NCI-H446 treated with DMSO at 0.1 percent for 48 hours (cell line): ENCODE results near the gene VPS13D.

ENCODE experiments used
- DNase-seq: peaks from one replicate; lab custom pipeline; 2025; lab: John Stamatoyannopoulos, UW

The VPS13D gene

DNA sequence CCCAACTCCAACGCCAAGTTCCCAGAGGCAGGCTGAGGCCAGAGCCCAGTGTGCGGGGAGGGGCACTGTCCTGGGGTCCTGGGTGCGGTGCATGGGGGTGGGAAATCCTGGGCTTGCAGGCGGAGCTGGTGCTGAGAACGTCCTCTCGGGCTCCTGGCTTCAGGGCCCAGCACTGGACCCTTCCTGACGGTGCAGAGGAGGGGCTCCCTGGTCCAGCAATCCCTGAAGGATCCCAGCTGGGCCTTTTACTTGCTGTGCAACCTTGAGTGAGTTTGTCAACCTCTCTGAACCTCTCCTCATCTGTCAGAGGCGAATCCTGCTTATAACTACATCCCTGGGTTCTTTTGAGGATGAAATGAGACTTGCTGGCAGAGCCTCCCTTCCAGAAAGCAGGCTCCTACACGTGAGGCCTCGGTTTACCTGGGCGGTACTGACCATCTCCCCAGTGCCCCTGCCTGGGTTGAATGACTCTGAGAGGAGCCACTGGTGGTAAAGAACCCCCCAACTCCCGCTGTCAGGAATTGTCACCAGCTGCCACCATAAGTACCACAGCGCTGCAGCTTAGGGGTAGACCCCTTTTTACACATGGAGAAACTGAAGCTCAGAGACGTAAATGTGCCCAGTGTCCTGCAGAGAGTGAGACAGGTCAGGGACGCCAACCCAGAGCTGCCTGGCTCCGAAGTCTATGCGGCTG is 310.9 kb downstream of the VPS13D start:
- no peak for DNase-seq

GRCh38 chr1:12541274-12542137 is 311.7 kb downstream of the VPS13D start:
- DNase-seq: no peak

- no peak for DNase-seq
Observed at GRCh38 chr1:12542138-12542465, 312.3 kb downstream of the VPS13D start.

DNA sequence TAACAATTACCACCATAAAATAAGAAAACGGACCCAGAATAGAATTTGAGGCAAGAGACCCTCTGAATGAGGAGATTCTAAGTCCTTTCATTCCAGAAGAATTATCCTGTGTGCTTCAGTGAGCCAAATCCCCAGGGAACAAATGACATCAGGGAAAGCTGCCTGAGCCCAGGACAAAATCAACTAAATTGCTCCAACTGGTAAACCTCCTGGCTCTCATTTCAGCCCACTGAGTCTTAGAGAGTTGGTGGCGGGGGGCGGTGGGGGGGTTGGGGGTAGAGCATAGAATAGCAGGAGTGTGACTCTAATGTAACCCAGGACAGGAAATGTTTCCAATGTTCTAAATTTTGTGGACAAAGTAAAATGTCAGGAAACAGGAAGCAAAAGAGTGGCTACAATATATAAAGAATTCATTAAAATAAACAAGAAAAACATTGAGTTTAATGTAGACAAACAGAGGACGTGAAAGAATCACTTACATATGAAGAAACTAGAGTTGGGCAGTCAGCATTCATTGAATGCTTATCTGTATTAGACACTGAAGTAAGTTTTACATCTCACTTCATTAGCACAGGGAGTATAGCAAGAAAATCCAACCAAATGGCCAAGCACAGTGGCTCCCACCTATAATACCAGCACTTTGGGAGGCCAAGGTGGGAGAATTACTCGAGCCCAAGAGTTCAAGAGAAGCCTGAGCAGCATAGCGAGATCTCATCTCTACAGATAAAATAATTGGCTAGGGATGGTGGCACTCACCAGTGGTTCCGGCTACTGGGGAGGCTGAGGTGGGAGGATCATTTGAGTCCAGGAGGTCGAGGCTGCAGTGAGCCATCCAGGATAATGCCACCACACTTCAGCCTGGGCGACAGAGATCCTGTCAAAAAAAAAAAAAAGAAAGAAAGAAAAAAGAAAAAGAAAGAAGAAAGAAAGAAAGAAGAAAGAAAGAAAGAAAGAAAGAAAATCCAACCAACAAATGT is 313.1 kb downstream of the VPS13D start:
- no peak for DNase-seq

- no peak for DNase-seq
Observed at GRCh38 chr1:12543740-12544154, 313.9 kb downstream of the VPS13D start.

- no peak for DNase-seq
Observed at GRCh38 chr1:12544357-12544756, 314.5 kb downstream of the VPS13D start.

- no peak for DNase-seq
Observed at GRCh38 chr1:12544992-12545391, 315.2 kb downstream of the VPS13D start.

DNA sequence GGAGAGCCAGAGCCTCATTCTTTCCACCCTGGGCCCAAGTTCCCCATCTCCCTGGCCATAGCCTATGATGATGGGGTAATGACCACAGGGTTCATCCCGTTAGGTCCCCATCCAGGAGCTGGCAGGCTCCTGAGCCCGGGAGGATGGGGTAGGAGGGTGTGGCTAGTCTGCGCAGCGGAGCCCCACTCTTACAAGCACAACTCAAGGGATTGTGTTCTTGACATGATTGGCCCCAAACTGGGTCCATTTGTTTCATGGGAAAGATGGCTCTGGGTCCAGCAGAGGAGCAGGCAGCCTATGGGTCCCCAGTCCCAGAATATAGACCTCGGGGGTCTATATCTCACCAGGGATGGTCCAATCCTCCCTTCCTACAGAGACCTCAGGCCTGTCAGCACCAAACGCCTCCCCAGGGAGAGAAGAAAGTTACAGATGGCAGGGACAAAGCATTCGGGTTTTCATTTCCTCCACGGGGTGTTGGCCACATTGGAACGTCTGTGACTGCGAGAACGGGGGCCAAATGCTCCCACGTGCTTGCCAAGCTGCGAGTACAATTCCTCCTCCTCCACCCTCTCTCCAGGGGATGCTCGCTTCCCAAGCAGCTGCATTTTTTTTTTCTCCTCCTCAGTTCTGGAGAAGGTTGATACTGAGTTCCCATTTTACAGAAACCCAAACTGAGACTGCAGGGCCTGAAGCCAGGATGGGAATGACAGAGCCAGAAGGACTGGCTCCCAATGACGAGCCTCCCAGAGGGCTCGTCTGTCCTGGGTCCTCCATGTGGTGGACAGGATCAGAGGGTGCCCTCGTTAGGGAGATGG is 317.1 kb downstream of the VPS13D start:
- no peak for DNase-seq

GRCh38 chr1:12547586-12548225 is 317.9 kb downstream of the VPS13D start:
- DNase-seq: no peak

DNA sequence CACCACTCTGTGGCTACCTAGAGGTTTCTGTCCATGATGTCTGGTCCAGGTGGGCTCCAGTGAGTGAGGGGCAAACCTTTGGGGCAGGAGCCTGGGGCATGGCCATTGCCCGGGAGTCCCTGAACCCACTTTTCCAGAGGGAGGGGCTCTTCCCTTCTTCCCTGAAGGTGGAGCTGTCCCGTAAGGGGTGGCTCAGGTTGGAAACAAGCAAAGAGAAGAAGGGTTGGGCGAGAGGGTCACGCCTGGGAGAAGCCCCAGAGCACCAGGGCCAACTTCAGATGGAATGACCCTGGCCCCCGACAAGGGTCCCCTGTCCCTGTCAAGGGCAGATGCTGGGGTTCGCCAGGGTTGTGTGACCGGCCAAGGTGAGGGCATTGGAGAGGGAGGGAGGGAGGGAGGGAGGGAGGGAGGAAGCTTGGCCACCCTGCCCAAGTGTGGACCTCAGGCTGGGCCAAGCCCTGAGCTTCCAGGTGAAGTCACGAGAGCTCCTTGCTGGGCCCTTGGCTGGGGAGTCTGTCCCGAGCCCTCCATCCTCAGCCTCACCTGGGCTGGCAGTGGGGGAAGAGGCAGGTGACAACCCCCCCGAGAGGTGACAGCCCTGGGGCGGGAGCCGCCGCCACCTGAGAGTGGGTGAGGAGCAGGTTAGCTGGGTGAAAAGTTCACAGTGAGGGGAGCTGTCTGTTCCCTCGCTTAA is 318.6 kb downstream of the VPS13D start:
- DNase-seq: no peak

- no peak for DNase-seq
Observed at GRCh38 chr1:12548973-12549459, 319.2 kb downstream of the VPS13D start.

DNA sequence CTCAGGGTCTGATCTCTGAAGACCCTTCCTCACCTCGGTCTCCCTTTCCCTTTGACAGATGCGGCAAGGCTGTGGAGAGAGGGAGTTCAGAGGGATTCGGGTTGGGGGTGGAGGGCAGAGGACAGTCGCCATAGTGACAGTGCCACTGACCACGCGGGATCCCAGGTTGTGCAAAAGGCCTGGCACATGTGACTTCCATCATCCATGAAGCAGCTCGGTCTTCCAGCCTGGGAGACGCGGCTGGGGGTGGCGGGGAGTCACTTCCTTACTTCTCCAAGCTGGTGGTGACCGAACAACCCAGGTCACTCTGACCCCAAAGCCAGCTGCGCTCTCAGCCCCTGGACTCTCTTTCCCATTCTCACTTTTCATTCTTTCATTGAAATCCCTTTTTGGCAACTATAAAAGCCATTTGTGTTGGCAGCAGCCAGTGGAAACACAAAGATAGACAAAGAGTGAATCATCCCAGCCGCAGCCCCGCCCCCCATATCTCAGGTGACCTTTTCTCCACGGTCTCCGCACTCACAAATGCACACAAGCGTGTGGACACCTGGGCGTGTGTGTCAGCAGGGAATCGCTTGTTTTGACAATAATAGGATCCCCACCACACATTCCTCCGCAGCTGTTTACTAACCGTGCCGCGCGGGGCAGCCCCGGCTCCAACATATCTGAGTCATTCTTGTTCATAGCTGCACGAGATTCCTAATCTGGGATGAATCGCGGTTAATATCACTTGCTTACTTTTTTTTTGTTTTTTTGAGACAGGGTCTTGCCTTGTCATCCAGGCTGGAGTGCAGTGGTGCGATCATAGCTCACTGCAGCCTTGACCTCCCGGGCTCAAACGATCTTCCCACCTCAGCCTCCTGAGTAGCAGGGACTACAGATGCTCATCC is 319.9 kb downstream of the VPS13D start:
- DNase-seq: no peak

DNA sequence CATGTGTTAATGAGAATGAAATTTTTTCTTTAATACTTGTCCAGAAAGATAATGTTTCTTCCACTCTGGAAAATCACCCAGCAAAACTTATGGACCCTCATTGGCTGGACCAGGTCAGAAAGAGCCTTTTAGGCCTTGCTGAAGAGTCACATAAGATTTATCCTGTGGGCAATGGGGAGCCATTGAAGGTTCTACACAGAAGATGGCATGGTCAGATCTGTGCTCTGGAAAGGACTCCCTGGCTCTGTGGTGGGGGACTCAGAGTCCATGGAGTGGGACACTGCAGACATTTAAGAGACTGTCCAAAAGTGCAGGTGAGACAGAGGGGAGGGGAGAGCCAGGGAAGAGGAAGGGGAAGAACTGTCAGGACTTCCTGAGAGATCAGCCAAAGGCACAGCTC is 321.8 kb downstream of the VPS13D start:
- no peak for DNase-seq

- no peak for DNase-seq
Observed at GRCh38 chr1:12552111-12552888, 322.5 kb downstream of the VPS13D start.

DNA sequence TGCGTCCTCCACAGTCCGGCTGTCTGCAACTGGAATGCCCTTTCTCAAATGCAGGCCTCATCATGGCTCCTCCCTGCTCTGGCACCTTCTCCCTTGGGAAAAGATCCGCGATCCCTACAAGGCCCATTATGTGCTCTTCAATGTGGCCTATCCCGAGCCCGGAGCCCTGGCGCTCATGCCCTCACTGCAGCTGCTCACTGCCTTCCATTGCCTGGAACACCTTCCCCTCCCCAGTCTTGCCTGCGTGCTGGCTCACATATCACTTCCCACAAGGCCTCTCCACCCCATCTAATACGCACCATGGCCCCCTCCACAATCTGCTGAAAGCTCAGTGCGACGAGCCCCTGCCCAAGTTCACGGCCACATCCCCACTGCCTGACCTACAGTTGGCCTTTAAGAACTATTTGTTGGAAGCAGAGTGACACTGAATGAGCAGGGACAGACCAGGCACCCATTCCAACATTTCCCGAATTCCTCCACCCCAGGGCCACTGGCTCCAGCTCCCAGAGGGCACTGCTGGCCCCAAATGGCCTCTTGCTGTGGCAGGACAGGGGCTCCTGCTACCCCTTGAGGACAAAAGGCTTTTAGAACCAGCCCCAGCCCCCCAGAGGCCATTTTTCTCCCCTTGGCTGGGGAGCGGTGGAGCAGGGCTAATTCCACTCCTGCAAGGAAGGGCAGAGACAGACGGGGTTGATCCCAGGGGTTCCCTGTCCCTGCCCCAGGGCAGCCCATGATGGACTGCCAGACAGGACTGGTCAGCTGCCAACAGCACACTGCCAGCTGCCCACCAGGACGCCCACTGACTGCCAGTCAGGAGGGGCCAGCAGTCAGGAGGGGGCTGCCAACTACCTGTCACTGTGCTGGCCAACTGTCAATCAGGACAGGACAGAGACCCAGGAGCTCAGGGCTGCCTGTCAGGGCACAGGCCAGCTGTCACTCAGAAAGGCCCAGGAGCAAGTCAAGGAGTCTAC is 323.4 kb downstream of the VPS13D start:
- peak; percentile 35 for DNase-seq

- DNase-seq: peak; percentile 35
Observed at GRCh38 chr1:12553963-12554362, 324.1 kb downstream of the VPS13D start.
